GM12873 (cell line): ENCODE measurements around the gene HM13.

Experiments used
- TF ChIP-seq, protein P1 (sequence below): IDR thresholded peaks from 2 replicates; pipeline ENCODE4 v1.5.1; 2012; ENCODE audit warnings: low read depth, mild to moderate bottlenecking, moderate library complexity, low read length, control low read depth; ENCODE audit not compliant: insufficient read depth; ENCODE audit errors: missing control alignments

The HM13 gene

DNA sequence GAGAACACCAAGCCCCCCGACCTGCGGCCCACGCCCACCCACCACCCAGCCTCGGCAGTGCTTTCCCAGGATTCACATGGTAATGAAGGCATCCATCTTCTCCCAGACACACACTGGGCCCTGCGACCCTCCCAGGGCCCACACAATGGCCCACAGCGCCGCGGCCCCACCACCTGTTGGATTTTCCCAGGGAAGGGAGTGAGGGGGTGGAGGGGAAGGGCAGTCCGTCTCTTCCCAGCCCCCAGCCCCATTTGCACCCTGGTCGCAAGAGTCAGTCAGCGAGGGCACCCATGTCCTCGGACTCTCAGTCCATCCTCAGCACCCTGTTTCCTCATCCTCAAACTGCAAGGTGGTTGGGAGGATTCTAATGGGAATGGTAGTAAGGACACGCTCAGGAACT, 67.1 kb downstream of the HM13 start:
- TF ChIP-seq, protein P1, sequence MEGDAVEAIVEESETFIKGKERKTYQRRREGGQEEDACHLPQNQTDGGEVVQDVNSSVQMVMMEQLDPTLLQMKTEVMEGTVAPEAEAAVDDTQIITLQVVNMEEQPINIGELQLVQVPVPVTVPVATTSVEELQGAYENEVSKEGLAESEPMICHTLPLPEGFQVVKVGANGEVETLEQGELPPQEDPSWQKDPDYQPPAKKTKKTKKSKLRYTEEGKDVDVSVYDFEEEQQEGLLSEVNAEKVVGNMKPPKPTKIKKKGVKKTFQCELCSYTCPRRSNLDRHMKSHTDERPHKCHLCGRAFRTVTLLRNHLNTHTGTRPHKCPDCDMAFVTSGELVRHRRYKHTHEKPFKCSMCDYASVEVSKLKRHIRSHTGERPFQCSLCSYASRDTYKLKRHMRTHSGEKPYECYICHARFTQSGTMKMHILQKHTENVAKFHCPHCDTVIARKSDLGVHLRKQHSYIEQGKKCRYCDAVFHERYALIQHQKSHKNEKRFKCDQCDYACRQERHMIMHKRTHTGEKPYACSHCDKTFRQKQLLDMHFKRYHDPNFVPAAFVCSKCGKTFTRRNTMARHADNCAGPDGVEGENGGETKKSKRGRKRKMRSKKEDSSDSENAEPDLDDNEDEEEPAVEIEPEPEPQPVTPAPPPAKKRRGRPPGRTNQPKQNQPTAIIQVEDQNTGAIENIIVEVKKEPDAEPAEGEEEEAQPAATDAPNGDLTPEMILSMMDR = no peak

DNA sequence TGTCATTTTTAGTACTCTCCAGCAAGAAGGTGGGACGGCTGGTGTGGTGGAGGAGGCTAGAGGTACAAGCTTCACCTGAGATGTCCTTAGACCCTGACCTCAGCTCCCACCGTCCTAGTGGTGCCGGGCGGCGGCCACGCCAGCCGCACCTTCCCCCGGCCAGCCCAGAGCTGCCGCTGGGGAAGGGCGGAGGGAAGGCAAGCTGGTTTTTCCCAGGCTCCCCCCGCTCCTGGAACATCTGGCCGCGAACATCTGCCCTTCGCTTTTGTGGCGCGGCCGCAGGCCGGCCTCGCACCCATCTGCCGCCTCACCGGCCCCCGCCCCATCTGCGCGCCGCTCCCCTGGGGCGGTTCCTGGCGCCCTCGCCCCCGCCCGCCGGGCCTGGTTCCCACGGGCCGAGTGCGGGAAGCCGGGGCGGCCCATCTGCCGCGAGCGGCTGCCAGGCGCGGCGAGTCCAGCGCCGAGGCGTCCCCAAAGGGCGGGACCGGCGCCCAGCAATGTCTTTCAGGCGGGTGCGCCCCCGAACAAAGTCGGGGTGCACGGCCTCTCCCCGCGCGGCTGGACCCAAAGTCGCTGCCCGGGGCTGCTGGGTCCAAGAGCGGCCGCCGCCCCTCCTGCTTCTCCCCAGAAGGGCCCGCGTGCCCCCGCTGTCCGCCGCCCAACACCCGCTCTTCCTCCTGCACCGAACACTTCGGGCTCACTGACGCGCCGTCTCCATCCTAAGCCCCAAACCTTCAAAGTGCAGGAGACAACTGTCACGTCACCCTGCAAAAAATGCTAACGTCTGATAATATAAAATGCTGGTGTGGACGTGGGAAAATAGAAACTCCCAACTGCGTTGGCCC, 73.5 kb downstream of the HM13 start:
- TF ChIP-seq, protein P1 = no peak

DNA sequence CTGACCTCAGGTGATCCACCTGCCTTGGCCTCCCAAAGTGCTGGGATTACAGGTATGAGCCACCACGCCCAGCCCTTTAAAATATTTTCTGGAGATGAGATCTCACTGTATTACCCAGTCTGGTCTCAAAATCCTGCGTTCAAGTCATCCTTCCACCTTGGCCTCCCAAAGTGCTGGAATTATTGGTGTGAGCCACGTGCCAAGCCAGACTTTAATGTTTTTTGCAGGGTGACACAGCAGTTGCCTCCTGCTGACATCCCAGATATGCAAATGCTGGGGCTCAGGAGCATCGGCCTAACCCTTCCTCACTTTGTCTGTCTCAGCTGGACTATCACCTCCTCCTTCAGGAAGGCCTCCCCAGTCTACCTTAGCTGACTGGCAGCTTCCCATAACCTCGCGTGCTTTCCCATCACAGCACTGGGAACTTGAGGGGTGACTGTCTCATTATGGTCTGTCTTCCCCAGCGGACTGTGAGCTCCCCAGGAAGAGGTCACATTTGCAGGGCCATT, 76.5 kb downstream of the HM13 start:
- TF ChIP-seq, protein P1 = no peak

DNA sequence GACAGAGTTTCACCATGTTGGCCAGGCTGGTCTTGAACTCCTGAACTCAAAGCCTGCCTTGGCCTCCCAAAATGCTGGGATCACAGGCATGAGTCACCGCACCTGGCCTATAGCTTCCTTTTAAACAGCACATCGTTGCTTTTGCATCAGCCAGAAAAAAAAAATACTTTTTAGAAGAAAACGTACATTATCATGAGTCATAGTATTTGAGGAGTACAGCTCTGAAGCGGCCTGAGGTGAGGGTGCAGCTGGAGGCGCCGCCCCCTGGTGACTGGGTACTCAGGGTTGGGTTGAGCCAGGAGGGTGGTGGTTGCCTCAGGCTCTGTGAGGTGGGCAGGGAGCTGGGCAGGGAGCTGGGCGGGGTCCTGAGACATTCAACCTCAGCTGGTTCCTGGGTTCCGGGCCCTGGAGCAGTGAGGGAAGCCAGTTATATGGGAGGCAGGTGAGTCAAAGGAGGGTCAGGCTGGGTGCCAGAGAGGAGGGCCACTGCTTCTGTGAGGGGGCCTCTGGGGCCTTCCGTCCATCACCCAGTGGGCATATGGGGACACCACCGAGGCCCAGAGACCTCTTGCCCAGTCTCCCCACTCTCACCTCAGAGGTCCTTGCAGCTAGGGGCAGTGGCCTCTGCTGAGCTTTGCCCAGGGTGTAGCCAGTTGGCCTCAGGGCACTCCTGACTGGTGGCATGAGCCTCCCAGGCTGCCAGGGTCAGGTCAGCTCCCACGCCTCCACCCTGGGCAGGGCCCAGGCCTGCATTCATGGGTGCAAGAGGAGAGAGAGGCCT, 79.2 kb downstream of the HM13 start:
- TF ChIP-seq, protein P1 = no peak

DNA sequence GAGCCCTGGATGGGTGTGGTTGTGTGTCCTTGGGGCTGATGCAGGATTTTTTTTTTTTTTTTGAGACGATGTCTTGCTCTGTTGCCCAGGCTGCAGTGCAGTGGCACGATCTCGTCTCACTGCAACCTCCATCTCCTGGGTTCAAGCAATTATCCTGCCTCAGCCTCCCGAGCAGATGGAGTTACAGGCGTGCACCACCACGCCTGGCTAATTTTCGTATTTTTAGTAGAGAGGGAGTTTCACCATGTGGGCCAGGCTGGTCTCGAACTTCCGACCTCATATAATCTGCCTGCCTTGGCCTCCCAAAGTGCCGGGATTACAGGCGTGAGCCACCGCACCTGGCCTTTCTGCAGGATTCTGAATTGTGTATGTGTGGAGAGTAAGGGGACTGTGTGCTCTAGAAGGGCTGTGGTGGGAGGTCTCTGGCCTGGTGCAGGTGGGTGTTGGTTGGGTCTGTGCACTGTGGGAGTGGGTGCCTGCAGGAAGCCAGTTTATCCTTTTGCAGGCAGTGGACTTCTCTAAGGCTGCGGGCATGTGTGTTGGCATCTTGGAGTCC, 79.8 kb downstream of the HM13 start:
- TF ChIP-seq, protein P1 = no peak

DNA sequence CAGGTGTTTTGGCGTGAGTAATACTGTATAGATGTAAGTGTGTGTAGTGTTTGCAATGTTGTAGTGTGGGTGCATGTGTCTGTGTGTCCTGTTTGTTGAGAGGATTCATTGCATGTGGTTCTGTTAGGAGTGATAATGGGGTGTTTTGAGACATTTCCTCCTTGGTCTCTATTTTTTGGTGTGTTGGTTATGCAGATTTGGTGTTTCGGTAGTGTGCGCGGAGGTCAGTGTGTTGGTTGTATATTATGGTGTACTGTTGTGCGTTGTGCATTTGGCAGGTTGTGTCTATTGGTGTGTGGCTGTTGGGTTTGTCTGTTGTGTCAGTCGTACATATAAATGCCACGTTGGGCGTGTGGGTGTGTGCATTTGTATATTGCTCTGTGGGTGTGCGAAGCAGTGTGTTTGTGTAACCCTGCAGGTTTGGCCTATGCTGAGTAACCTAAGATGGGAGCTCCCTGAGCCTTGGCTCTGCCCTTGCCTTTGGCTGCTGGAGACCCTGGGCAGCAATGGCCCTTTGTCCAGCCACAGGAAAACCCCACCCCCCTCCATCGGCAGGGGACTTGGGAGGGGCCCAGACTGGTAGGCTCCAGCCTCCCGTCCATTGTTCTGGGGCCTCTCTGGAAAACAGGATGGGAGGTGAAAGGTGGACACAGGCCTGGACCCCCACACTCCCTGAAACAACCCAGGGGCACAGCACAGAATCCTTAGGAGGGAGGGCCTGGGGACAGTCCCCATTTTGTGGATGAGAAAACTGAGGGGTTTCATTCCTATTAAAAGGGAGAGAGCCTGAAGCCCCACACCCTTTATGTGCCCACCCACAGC, 80.5 kb downstream of the HM13 start:
- TF ChIP-seq, protein P1 = no peak
